Amniotic epithelial cell (primary cell): ENCODE data around the gene ANAPC5.
A peak's percentile ranks its signal among the peaks of the same experiment; 100 is the strongest.

Experiments used
- DNase-seq: peaks from one replicate; pipeline ENCODE4 v3.0.0-alpha.2; 2010; ENCODE audit warnings: low read depth

ANAPC5 gene

GRCh38 chr12:121371404-121371803 is 19.2 kb upstream of the ANAPC5 start:
- DNase-seq = no peak

- no peak for DNase-seq
Observed at GRCh38 chr12:121366063-121366459, 13.8 kb upstream of the ANAPC5 start.

GRCh38 chr12:121365416-121366062 is 13.3 kb upstream of the ANAPC5 start:
- DNase-seq = no peak

DNA sequence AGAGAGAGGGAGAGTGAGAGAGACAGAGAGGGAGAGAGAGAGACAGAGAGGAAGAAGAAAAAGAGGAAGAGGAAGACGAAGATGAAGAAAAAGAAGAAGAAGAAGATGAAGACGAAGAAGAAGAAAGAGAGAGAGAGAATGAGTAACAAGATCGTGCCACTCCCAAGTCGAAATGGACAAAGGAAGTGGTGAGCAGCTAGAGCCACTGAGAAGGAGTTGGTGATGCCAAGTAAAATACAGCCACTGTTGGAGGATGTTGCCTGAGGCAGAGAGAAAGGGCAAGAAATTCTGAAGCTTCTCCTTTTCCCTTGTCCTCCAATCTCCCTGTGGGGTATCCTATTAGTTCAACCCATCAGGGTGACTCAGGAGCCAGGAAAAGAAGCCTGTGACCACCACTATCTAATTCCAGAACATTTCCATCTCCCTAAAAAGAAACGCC is 12.5 kb upstream of the ANAPC5 start:
- no peak for DNase-seq

DNA sequence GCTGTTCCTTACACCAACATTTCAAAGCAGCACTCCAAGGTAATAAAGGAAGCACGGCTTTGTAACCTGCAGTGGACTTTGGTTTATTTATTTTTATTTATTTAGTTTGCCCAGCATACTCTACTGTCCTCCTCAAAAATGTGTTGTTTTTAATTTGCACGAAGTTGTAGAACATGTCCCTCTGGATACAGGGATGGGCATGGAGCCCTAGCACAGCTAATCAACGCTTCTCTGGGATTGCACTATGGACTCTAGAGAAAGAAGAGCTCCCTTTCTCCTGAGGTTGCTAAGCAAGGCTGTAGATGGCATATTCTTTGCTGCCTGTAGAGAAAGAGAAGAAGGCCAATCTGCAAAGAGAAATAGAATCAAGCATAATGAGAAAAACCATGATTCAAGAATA is 5.9 kb upstream of the ANAPC5 start:
- no peak for DNase-seq

GRCh38 chr12:121357331-121357730 is 5.1 kb upstream of the ANAPC5 start:
- no peak for DNase-seq

- DNase-seq = no peak
Observed at GRCh38 chr12:121356657-121357056, 4.4 kb upstream of the ANAPC5 start.

DNA sequence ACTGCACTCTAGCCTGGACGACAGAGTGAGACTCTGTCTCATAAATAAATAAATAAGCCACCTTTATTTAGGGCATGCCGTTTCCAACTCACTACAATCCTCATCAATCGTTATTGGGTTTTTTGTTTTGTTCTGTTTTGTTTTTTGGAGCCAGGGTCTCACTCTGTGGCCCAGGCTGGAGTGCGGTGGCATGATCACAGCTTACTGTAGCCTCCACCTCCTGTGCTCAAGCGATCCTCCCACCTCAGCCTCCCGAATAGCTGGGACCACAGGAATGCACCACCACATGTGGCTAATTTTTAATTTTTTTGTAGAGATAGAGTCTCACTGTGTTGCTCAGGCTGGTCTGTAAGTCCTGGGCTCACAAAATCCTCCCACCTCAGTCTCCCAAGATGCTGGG is 3.6 kb upstream of the ANAPC5 start:
- no peak for DNase-seq

DNA sequence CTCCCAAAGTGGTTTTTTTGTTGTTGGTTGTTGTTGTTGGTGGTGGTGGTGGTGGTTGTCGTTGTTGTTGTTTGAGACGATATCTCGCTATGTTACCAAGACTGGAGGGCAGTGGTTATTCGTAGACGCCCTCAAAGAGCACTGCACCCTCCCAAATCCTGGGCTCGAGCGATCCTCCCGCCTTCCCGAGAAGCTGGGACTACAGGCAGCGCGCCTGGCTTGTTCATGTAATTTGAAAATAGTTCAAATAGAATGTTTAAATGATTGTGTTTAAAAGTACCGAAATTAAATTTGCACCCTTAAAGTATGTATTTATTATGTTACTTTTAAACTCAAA is 439 bp upstream of the ANAPC5 start:
- no peak for DNase-seq

- DNase-seq = no peak
Observed at GRCh38 chr12:121346747-121347146, 5.5 kb downstream of the ANAPC5 start.

DNA sequence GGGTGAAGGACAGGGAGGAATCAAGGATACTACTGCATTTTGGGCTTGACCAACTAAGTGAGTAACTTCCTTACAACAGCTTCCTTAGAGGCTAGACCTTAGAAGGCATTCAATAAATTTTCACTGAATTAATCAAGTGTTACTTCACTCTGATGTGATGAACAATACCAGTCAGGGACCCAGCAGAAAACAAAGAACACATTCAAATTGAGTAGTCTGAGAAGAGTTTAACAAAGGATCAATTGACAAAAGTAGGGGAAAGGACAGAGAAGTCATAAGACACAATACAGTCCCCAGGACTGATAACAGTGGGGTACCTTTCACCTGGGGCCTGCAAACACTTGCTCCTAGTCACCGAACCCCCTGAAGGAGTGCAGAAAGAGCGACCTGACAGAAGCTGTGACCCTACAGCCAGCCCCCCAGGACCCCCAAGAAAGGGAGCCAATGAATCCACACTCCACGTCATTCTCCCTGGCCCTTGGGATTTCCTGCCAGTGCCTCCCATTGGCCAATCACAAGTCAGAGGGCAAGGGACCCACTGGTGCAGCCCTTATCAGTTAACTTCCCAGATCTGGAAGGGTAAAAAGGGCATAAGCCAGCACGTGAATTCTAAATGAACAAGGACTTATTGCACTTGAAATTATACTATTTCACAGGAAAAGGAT is 6.9 kb downstream of the ANAPC5 start:
- DNase-seq = no peak

DNA sequence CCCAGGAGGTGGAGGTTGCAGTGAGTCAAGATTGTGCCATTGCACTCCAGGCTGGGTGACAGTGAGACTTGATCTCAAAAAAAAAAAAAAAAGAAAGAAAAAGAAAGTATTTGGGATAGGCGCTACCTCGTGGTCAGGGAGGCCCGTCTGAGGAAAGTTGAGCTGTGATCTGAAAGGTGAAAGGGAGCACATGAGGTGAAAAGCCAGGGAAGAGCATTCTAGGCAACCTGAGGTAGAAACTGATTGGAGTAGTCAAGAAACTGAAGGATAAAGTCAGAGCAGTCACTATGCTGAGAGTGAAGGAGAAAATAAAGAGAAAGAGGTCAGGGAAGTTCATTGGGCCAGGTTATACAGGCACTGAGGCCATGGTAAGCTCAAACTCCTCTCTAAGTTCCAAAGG is 7.7 kb downstream of the ANAPC5 start:
- no peak for DNase-seq

DNA sequence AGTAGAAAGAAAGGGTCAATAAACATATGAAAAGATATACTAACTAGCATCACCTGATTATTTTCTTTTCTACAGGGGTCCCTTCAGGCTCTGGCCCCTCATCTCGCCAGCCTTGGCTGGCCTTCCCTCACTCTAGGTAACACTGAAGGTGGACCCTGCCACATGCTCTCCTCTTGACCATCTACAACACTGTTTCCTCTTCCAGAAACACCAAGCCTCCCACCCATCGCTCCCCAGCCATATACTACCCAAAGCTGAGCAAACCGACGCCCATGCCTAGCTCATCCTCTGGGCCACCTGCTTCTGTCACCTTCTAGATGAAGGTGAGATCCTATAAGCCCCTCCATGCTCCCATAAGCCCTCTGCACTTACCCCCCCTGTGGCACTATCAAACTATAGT is 14.8 kb downstream of the ANAPC5 start:
- DNase-seq = no peak

GRCh38 chr12:121334513-121335343 is 17.5 kb downstream of the ANAPC5 start:
- DNase-seq = peak; percentile 77

- DNase-seq = no peak
Observed at GRCh38 chr12:121333747-121334146, 18.5 kb downstream of the ANAPC5 start.

- DNase-seq = no peak
Observed at GRCh38 chr12:121331248-121331647, 21.0 kb downstream of the ANAPC5 start.

DNA sequence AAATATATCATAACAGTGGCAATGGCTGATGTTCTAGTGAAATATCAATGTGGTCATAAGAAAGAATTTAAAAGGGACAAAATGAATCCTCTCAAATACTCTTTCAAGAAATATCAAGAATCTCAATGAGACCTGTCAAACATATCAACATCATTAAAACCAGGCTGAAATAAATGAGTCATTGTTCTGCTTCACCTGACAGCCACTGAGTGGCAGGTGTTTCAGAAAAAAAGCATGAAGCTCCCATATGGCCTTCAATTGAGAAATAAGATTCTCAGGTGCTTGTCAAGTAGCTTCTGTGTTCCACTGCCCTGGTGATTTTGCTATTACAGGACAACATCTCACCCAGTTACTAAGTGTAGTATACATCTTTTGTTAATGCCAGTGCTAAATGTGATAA is 21.5 kb downstream of the ANAPC5 start:
- no peak for DNase-seq

DNA sequence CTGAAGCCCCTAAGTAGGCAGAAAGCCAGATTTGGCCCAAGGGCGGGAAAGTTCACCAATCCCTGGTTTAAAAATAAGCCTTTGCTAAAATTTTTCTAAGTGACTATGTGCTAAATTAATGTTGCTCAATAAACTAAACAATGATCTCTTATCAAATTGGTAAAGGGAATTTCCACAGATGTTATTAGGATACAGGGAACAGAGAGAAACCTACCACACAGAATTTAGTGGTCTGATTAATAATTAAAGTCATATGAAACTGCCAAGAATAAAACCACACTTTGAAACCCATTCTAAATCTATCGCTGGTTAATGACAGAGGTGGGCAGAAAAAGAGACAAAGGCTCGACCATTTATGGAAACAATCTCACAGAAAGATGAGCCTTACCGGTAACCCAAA is 22.0 kb downstream of the ANAPC5 start:
- DNase-seq = no peak

DNA sequence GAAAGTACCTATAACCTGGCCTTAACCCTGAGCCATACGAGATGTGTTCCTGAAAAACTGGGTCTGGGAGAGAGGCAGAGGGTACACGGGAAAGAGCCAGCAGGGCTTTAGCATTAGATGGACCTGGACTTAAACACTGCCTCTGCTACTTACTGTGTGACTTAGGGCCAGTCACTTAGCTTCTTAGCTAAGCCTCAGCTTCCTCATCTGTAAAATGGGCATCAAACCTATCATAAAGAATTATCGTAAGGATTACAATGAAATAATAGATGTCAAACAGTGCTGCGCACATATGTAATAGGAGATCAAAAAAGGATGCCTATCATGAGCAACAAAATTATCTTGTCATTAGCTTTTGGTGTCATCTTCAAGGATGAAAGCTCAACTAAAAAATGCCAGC is 23.6 kb downstream of the ANAPC5 start:
- no peak for DNase-seq

- DNase-seq = no peak
Observed at GRCh38 chr12:121326996-121327674, 25.1 kb downstream of the ANAPC5 start.

GRCh38 chr12:121325922-121326396 is 26.3 kb downstream of the ANAPC5 start:
- no peak for DNase-seq

- no peak for DNase-seq
Observed at GRCh38 chr12:121323908-121324307, 28.3 kb downstream of the ANAPC5 start.

GRCh38 chr12:121318121-121318520 is 34.1 kb downstream of the ANAPC5 start:
- DNase-seq = no peak
